ENCODE measurements around the gene RGL3.
"Not testable (repeated sequence)": the region's sequence is repeated elsewhere in the genome, so short reads cannot be mapped to it uniquely, and the experiment has no call there.

The RGL3 gene

GRCh38 chr19:11359421-11359820, 59.7 kb downstream of the RGL3 start:
- Histone ChIP-seq H3K36me3 (ENCODE audit: control insufficient read depth, insufficient read depth, low read length) (no peaks in the 10 kb centered on the region), H3K4me2 (ENCODE audit: low read length) (no peak overlapping the region), H3K9me3 (ENCODE audit: control insufficient read depth, low read length) (no peaks in the 10 kb centered on the region), H3K4me1 (peaks cover 4% of the 10 kb centered on the region), H3K4me3 (ENCODE audit: low read depth, low read length) (no peak overlapping the region), H3K27me3 (ENCODE audit: control insufficient read depth, insufficient read depth, low read length) (no peaks in the 10 kb centered on the region), H3K79me2 (peaks cover 4% of the 10 kb centered on the region), H3K27ac (no peak overlapping the region), H3K9ac (no peak overlapping the region), H2AFZ (no peak overlapping the region)
- TF ChIP-seq CTCF (IDR thresholded peaks at IDR 0.05), result no peak

- Histone ChIP-seq H3K9me3 (ENCODE audit: control insufficient read depth, low read length) (no peaks in the 10 kb centered on the region), H2AFZ (no peak overlapping the region), H3K4me3 (ENCODE audit: low read depth, low read length) (no peak overlapping the region), H3K9ac (no peak overlapping the region), H3K27me3 (ENCODE audit: control insufficient read depth, insufficient read depth, low read length) (no peaks in the 10 kb centered on the region), H3K4me2 (ENCODE audit: low read length) (no peak overlapping the region), H3K36me3 (ENCODE audit: control insufficient read depth, insufficient read depth, low read length) (no peaks in the 10 kb centered on the region), H3K27ac (no peak overlapping the region), H3K79me2 (peaks cover 4% of the 10 kb centered on the region), H3K4me1 (peaks cover 4% of the 10 kb centered on the region)
- TF ChIP-seq CTCF (IDR thresholded peaks at IDR 0.05), result no peak
Observed at GRCh38 chr19:11356676-11357550, 62.2 kb downstream of the RGL3 start.

GRCh38 chr19:11356074-11356397, 63.1 kb downstream of the RGL3 start:
- Histone ChIP-seq H3K9me3 (ENCODE audit: control insufficient read depth, low read length) (no peaks in the 10 kb centered on the region), H3K4me2 (ENCODE audit: low read length) (peak overlapping the region; percentile 89), H3K4me3 (ENCODE audit: low read depth, low read length) (peak overlapping the region; percentile 55), H2AFZ (peak overlapping the region; percentile 74), H3K4me1 (peaks cover 4% of the 10 kb centered on the region), H3K27ac (no peak overlapping the region), H3K9ac (peak overlapping the region; percentile 37), H3K27me3 (ENCODE audit: control insufficient read depth, insufficient read depth, low read length) (no peaks in the 10 kb centered on the region), H3K36me3 (ENCODE audit: control insufficient read depth, insufficient read depth, low read length) (no peaks in the 10 kb centered on the region), H3K79me2 (peaks cover 4% of the 10 kb centered on the region)
- no peak for TF ChIP-seq CTCF (IDR thresholded peaks at IDR 0.05)

- peak within 1 kb of the TSS; percentile 74 for H2AFZ ChIP-seq
- H3K79me2 ChIP-seq, result peaks cover 4% of the 10 kb centered on the region
- peak within 1 kb of the TSS; percentile 89 for H3K4me2 ChIP-seq (ENCODE audit: low read length)
- H3K27me3 ChIP-seq (ENCODE audit: control insufficient read depth, insufficient read depth, low read length), result no peaks in the 10 kb centered on the region
- H3K4me3 ChIP-seq (ENCODE audit: low read depth, low read length), result peak within 1 kb of the TSS; percentile 55
- H3K4me1 ChIP-seq, result peaks cover 4% of the 10 kb centered on the region
- H3K27ac ChIP-seq, result no peak within 1 kb of the TSS
- TF ChIP-seq CTCF (IDR thresholded peaks at IDR 0.05), result no peak
- no peaks in the 10 kb centered on the region for H3K9me3 ChIP-seq (ENCODE audit: control insufficient read depth, low read length)
- peak within 1 kb of the TSS; percentile 37 for H3K9ac ChIP-seq
- no peaks in the 10 kb centered on the region for H3K36me3 ChIP-seq (ENCODE audit: control insufficient read depth, insufficient read depth, low read length)
Observed at GRCh38 chr19:11355160-11356073, 63.7 kb downstream of the RGL3 start, which contains the start of gene PLPPR2. Gene PLPPR2 (plus strand): TSS chr19:11355432. CDS start chr19:11357674, 2,242 bp downstream.

- not testable (repeated sequence) for H3K27ac ChIP-seq; H3K4me2 ChIP-seq (ENCODE audit: low read length); H3K4me3 ChIP-seq (ENCODE audit: low read depth, low read length); H3K4me1 ChIP-seq; H2AFZ ChIP-seq; H3K9me3 ChIP-seq (ENCODE audit: control insufficient read depth, low read length); H3K27me3 ChIP-seq (ENCODE audit: control insufficient read depth, insufficient read depth, low read length); H3K9ac ChIP-seq; H3K79me2 ChIP-seq; H3K36me3 ChIP-seq (ENCODE audit: control insufficient read depth, insufficient read depth, low read length)
Observed at GRCh38 chr19:11354102-11354501, 65.0 kb downstream of the RGL3 start.
